AG04450 (cell line): Measurements from ENCODE around the gene MIER1. TPM values are rescaled to one million over a fixed set of nuclear protein-coding genes. Genes with fewer than 3 reads are reported as not detected.

Experiments
- CTCF ChIA-PET: fragments of 300-600, 350-600 bp; formaldehyde crosslinking; extraction: SDS; loops from one replicate; lab custom pipeline; 2022; ENCODE audit warnings: antibody characterized with exemption, inconsistent platforms; lab: Charles Lee
- POLR2A ChIA-PET: fragments of 350-600 bp; formaldehyde crosslinking; extraction: SDS; loops from one replicate; lab custom pipeline; 2021; ENCODE audit warnings: antibody characterized with exemption, inconsistent platforms; lab: Yijun Ruan, JAX
- DNase-seq: peaks from one replicate; pipeline ENCODE4 v3.0.0-alpha.2; 2011; ENCODE audit warnings: low read depth, low spot score
- H3K27ac ChIP-seq: one replicate; pipeline ENCODE4 v1.5.1; 2012; ENCODE audit warnings: low read depth, low read length, control low read depth
- H3K27me3 ChIP-seq: one replicate; pipeline ENCODE4 v1.6.0; 2012; ENCODE audit warnings: low read length; ENCODE audit not compliant: control insufficient read depth, insufficient read depth
- H3K4me3 ChIP-seq: 2 replicates; pipeline ENCODE4 v1.5.1; 2011; ENCODE audit warnings: mild to moderate bottlenecking, low read depth, low read length, control low read depth
- H3K9me3 ChIP-seq: 2 replicates; pipeline ENCODE4 v1.5.1; 2012; ENCODE audit warnings: low read length; ENCODE audit not compliant: control insufficient read depth, insufficient read depth
- CTCF ChIP-seq: IDR thresholded peaks from 2 replicates; pipeline ENCODE4 v1.5.1; 2011; ENCODE audit warnings: low read depth, low read length, control low read depth, inconsistent platforms
- polyA plus RNA-seq: library from polyadenylated mRNA; depleted of rRNA; stranded (reverse); fragments of >200 nt; gene quantifications from 2 replicates; pipeline ENCODE4 v1.2.3, GENCODE V29; 2011

MIER1 gene
- polyA plus RNA-seq, 1 experiment = 23.6 TPM

DNA sequence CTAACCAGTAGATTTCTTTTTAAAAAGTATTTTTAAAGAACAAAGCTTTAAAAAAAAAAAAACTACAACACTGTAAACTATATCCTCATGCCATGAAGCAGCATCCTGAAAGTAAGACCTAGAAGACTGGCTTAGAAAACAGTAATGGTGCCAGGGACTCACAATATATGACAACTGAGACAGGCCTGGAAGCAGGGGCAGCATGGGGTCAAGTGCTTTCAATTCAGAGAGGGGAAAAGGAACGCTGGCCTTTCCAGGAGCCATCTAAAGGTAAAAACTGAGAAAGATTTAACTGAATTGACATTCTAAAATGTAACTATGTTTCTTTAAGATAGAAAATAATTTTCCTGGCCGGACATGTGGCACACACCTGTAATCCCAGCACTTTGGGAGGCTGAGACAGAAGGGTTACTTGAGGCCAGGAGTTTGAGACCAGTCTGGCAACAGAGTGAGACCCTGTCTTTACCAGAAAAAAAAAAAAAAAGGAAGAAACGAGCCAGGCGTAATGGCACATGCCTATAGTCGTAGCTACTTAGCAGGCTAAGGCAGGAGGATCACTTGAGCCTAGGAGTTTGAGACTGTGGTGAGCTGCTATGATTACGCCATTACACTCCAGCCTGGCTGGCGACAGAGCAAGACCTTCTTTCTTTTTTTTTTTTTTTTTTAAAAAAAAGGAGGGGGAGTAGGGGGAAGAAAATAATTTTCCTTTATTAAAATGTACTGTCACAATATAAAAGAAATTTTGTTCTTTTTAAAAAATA lies 75.0 kb downstream of the MIER1 start:
- POLR2A ChIA-PET = no interaction called here
- DNase-seq = no peak
- H3K27me3 ChIP-seq = no peaks in the 10 kb centered on the region
- no peak overlapping the region for H3K27ac ChIP-seq
- CTCF ChIA-PET = interaction anchor here (0.5 to 4.2 kb wide), 5 partner anchors 47 to 223 kb away, joined by 3 to 49 read pairs (median 4); no protein-coding TSS in a partner anchor
- H3K9me3 ChIP-seq = no peaks in the 10 kb centered on the region
- no peak for TF ChIP-seq CTCF
- no peak overlapping the region for H3K4me3 ChIP-seq

GRCh38 chr1:67001682-67002425 lies 77.1 kb downstream of the MIER1 start:
- H3K27ac ChIP-seq = no peak overlapping the region
- TF ChIP-seq CTCF = no peak
- no peak for DNase-seq
- no peaks in the 10 kb centered on the region for H3K9me3 ChIP-seq
- H3K27me3 ChIP-seq = no peaks in the 10 kb centered on the region
- ChIA-PET CTCF (interaction anchor here (0.9 to 4.2 kb wide), 4 partner anchors 142 to 212 kb away, joined by 3 to 49 read pairs (median 3); no protein-coding TSS in a partner anchor), POLR2A (no interaction called here)
- no peak overlapping the region for H3K4me3 ChIP-seq

DNA sequence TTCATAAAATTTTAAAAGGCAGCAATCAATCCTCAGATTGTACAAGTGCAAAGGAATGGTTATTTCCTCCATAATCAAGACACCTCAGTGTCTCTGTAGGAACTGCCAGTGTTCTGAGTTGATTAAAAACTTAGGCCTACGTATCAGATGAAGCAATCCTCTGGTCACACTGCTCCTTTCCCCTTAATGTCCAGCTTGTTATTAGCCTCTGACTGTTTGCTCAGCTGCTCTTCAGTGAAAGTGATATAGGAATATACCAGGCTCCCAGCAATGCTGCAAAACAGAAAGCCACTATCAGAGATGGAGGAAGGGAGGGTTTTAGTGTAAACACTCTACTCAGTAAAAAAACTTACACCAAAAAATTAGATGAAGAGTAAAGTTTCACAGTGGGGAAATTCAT lies 79.4 kb downstream of the MIER1 start:
- H3K9me3 ChIP-seq = no peaks in the 10 kb centered on the region
- H3K4me3 ChIP-seq = no peak overlapping the region
- CTCF ChIA-PET = interaction anchor here (1.0 to 4.2 kb wide), 3 partner anchors 8 to 145 kb away, joined by 3 to 24 read pairs (median 20); no protein-coding TSS in a partner anchor
- POLR2A ChIA-PET = no interaction called here
- no peak for TF ChIP-seq CTCF
- no peak for DNase-seq
- no peaks in the 10 kb centered on the region for H3K27me3 ChIP-seq
- no peak overlapping the region for H3K27ac ChIP-seq

DNA sequence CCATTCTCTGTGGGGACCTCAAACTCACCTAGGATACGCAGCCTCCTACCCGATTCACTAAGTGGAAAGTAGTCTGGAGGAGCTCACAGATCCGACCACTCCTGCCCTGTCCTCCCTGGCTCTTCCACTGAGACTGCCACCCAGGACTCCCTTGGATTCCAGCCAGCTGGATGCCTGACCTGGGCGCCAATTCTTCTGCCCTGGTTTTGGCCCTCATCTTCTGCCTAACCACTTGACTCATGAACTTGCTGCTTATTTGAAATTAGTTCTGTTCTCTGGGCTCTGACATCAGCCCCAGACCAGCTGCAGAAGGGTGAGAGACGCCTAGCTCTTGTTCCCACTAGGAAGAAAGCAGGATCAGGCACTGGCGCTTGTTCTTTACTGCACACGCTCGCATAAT lies 80.3 kb downstream of the MIER1 start:
- no peak for TF ChIP-seq CTCF
- ChIA-PET CTCF (interaction anchor here (3.4 to 4.2 kb wide), 2 partner anchors 9 to 144 kb away, joined by 20 to 24 read pairs; no protein-coding TSS in a partner anchor), POLR2A (no interaction called here)
- Histone ChIP-seq H3K27ac (no peak overlapping the region), H3K9me3 (no peaks in the 10 kb centered on the region), H3K4me3 (no peak overlapping the region), H3K27me3 (no peaks in the 10 kb centered on the region)
- no peak for DNase-seq
